NB4 (cell line): ENCODE data around the gene SLC44A4.

Source experiments
- POLR2A ChIP-seq: IDR thresholded peaks from 2 replicates; pipeline ENCODE4 v1.6.1; 2011; ENCODE audit warnings: mild to moderate bottlenecking; ENCODE audit not compliant: insufficient read length; ENCODE audit errors: extremely low read depth
- TF ChIP-seq, protein P1 (sequence below): IDR thresholded peaks from one replicate; pipeline ENCODE4 v1.5.1; 2012; ENCODE audit warnings: low read depth, low read length
- TF ChIP-seq, protein P2 (sequence below): IDR thresholded peaks from 2 replicates; pipeline ENCODE4 v1.6.1; 2011; ENCODE audit warnings: low read depth, low read length

DNA sequence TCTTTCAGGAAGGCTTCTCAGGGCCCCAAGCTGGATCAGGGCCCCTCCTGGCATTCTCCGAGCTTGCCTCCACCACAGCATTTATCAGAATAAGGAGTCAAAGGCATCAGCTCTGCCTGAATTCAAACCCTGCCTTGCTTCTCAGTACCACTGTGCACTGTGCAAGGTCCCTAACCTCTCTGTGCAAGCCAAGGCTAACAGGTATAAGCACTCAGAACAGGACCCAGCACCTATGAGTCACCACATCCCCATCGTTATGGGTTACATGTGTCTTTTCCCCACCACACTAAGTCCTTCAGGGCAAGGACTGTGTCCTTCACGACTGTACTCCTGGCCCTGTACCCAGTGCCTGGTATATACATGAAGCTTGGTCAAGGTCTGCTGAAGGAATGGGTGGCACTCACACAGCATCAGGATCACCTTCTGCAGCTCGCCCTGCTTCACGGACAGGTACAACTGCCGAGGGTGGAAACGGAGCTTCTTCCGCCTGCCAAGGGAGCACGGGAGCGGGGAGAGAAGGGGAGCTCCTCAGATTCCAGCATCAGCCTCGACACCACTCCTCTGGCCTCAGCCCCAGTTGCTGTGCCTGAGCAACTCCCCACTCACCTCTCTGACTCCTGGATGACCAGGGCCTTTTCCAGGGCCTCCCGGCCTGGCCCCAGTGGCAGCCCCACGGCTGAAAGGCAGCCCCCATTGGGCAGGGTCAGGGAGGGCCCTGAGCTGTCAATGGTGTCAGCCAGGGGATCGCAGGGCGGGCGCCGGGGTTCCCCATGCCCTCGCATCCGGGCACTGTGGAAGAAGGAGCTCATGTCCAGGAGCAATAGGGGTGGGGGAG lies 8.6 kb upstream of the SLC44A4 start:
- TF ChIP-seq, protein P1, sequence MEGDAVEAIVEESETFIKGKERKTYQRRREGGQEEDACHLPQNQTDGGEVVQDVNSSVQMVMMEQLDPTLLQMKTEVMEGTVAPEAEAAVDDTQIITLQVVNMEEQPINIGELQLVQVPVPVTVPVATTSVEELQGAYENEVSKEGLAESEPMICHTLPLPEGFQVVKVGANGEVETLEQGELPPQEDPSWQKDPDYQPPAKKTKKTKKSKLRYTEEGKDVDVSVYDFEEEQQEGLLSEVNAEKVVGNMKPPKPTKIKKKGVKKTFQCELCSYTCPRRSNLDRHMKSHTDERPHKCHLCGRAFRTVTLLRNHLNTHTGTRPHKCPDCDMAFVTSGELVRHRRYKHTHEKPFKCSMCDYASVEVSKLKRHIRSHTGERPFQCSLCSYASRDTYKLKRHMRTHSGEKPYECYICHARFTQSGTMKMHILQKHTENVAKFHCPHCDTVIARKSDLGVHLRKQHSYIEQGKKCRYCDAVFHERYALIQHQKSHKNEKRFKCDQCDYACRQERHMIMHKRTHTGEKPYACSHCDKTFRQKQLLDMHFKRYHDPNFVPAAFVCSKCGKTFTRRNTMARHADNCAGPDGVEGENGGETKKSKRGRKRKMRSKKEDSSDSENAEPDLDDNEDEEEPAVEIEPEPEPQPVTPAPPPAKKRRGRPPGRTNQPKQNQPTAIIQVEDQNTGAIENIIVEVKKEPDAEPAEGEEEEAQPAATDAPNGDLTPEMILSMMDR, result no peak
- TF ChIP-seq, protein P2, sequence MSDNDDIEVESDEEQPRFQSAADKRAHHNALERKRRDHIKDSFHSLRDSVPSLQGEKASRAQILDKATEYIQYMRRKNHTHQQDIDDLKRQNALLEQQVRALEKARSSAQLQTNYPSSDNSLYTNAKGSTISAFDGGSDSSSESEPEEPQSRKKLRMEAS, result no peak
- no peak for TF ChIP-seq POLR2A
